PC-3 (cell line): ENCODE measurements around the gene THTPA. TPM values are rescaled to one million over a fixed set of nuclear protein-coding genes. Genes with fewer than 3 reads are reported as not detected.

Source experiments
- ATAC-seq: fragments of 200-7000 bp; cut with Tn5 transposase; 2 replicates; pipeline ENCODE4 v1.9.1; 2020; ENCODE audit warnings: mild to moderate bottlenecking, moderate library complexity
- BruUV-seq: library from RNA; stranded (reverse); fragments of 400-500 nt; replicated peaks from 2 replicates; lab custom pipeline; 2021; lab: Mats Ljungman, UMichigan
- CTCF ChIA-PET: fragments of 300-600 bp; sonication (Branson Sonifier 250); formaldehyde crosslinking; loops from one replicate; lab custom pipeline; 2022; ENCODE audit warnings: antibody characterized with exemption; lab: Charles Lee
- POLR2A ChIA-PET: fragments of 300-600 bp; sonication (Branson Sonifier 250); formaldehyde crosslinking; loops from one replicate; lab custom pipeline; 2022; ENCODE audit warnings: antibody characterized with exemption; ENCODE audit not compliant: unreplicated experiment; lab: Charles Lee
- DNase-seq: peaks from one replicate; pipeline ENCODE4 v3.0.0-alpha.2; 2015
- H2AFZ ChIP-seq: fragments of 300-600 bp; sonication (generic); 2 replicates; pipeline ENCODE4 v1.6.0; 2016; ENCODE audit warnings: antibody characterized with exemption, low read length
- H3F3A ChIP-seq: fragments of 300-600 bp; sonication (generic); one replicate; pipeline ENCODE4 v1.6.0; 2017; ENCODE audit warnings: antibody characterized with exemption, low read length, control low read depth, mild to moderate bottlenecking; ENCODE audit not compliant: unreplicated experiment
- H3K27ac ChIP-seq: fragments of 300-600 bp; sonication (generic); 2 replicates; pipeline ENCODE4 v1.5.1; 2016; ENCODE audit warnings: mild to moderate bottlenecking, low read length
- H3K27me3 ChIP-seq: fragments of 300-600 bp; sonication (generic); 2 replicates; pipeline ENCODE4 v1.6.1; 2016; ENCODE audit warnings: low read length, mixed read lengths
- H3K36me3 ChIP-seq: fragments of 300-600 bp; sonication (generic); 2 replicates; pipeline ENCODE4 v1.6.1; 2016; ENCODE audit warnings: low read depth, mixed run types, low read length, mixed read lengths
- H3K4me1 ChIP-seq: fragments of 300-600 bp; sonication (generic); 2 replicates; pipeline ENCODE4 v1.5.1; 2016; ENCODE audit warnings: low read length; ENCODE audit not compliant: insufficient read depth
- H3K4me2 ChIP-seq: fragments of 300-600 bp; sonication (generic); 2 replicates; pipeline ENCODE4 v1.6.0; 2016; ENCODE audit warnings: low read length
- H3K4me3 ChIP-seq: fragments of 300-600 bp; sonication (generic); 2 replicates; pipeline ENCODE4 v1.5.1; 2016; ENCODE audit warnings: mild to moderate bottlenecking, low read length, mixed read lengths
- H3K79me2 ChIP-seq: fragments of 300-600 bp; sonication (generic); 2 replicates; pipeline ENCODE4 v1.6.1; 2017; ENCODE audit warnings: low read length, mixed read lengths
- H3K9ac ChIP-seq: fragments of 300-600 bp; sonication (generic); 2 replicates; pipeline ENCODE4 v1.6.0; 2016; ENCODE audit warnings: mild to moderate bottlenecking, low read length
- H3K9me2 ChIP-seq: fragments of 300-600 bp; sonication (generic); replicated peaks from 2 replicates; pipeline ENCODE4 v1.6.1; 2016; ENCODE audit warnings: mixed run types, low read length, mixed read lengths
- H3K9me3 ChIP-seq: fragments of 300-600 bp; sonication (generic); 2 replicates; pipeline ENCODE4 v1.6.1; 2016; ENCODE audit warnings: low read length, mixed read lengths
- H4K20me1 ChIP-seq: fragments of 300-600 bp; sonication (generic); 2 replicates; pipeline ENCODE4 v1.6.1; 2016; ENCODE audit warnings: low read length, mixed read lengths
- EZH2 ChIP-seq: fragments of 300-600 bp; sonication (generic); IDR thresholded peaks from one replicate; pipeline ENCODE4 v1.6.1; 2017; ENCODE audit warnings: antibody characterized with exemption, mild to moderate bottlenecking, low read length; ENCODE audit not compliant: unreplicated experiment
- EZH2phosphoT487 ChIP-seq: fragments of 300-600 bp; sonication (generic); IDR thresholded peaks from 2 replicates; pipeline ENCODE4 v1.6.1; 2018; ENCODE audit warnings: mild to moderate bottlenecking, antibody characterized with exemption, low read length, borderline replicate concordance
- intact Hi-C: fragments of 100-400 bp; cut with micrococcal nuclease; formaldehyde crosslinking; loops from 2 replicates; pipeline ENCODE4 v1.9.0; 2023
- total RNA-seq: library from RNA; depleted of rRNA; stranded (reverse); fragments of >200 nt; gene quantifications from 2 replicates; pipeline ENCODE4 v1.2.3, GENCODE V29; 2014
- TF ChIP-seq, protein P1 (sequence below): fragments of 300-600 bp; sonication (generic); conservative IDR thresholded peaks from 2 replicates; pipeline ENCODE4 v1.5.1; 2017; ENCODE audit warnings: antibody characterized with exemption, low read depth, mild to moderate bottlenecking, low read length

The THTPA gene
- total RNA-seq, 1 experiment from 2014 or later, result 13.0 TPM

DNA sequence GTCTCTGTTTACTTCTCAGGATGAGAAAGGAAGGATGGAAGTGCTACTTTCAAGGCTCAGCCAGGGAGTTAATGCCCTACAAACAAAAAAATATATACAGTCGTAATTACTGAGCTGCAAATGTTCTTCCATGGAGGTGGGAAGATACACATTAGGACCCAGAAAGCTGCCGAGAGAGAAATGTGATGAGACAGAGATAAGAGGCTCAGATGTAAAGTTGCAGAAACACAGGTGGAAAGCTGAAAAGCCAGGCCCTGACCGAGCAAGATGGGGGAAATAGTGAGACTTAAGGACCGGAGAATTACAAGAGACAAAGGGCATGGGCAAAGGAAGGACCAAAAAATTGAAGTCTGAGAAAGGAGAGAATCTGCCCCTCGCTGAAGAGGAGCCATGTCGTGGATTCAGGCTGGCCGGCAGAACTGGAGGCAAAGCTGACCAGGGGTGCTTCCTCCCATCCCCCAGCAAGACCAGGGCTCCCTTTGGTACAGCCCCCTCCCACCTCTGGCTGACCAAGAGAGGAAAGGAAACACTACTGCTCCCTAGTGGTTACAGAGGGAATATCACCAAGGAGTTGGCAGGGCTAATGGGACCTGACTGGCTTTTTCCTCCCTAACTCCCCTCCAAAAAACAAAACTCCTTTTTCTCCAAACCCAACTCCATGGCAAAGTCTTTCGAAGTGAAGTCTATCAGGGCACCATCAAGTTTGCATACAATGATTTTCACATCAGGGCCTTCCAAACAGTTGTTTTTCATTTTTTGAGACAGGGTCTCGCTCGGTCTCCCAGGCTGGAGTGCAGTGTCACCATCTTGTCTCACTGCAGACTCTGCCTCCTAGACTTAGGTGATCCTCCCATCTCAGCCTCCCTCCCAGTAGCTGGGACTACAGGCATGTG is 16.6 kb upstream of the THTPA start:
- CTCF ChIA-PET, result interaction anchor here (0.5 kb wide), 1 partner anchor 568 kb away, joined by 6 read pairs; no protein-coding TSS in a partner anchor
- no peaks in the 10 kb centered on the region for H3K79me2 ChIP-seq
- H3K27ac ChIP-seq, result no peak overlapping the region
- POLR2A ChIA-PET, result no interaction called here
- BruUV-seq, result no TSS peak
- no peaks in the 10 kb centered on the region for H4K20me1 ChIP-seq
- H3K4me3 ChIP-seq, result no peak overlapping the region
- no peak overlapping the region for H2AFZ ChIP-seq
- no peak overlapping the region for H3K4me2 ChIP-seq
- DNase-seq (peak; percentile 67), ATAC-seq (peak; percentile 63; the same call in 1 of the 2 replicates)
- no peaks in the 10 kb centered on the region for H3K4me1 ChIP-seq
- no peaks in the 10 kb centered on the region for H3K9me3 ChIP-seq
- no peaks in the 10 kb centered on the region for H3K9me2 ChIP-seq
- no peaks in the 10 kb centered on the region for H3K27me3 ChIP-seq
- TF ChIP-seq EZH2phosphoT487, result no peak
- TF ChIP-seq, protein P1, sequence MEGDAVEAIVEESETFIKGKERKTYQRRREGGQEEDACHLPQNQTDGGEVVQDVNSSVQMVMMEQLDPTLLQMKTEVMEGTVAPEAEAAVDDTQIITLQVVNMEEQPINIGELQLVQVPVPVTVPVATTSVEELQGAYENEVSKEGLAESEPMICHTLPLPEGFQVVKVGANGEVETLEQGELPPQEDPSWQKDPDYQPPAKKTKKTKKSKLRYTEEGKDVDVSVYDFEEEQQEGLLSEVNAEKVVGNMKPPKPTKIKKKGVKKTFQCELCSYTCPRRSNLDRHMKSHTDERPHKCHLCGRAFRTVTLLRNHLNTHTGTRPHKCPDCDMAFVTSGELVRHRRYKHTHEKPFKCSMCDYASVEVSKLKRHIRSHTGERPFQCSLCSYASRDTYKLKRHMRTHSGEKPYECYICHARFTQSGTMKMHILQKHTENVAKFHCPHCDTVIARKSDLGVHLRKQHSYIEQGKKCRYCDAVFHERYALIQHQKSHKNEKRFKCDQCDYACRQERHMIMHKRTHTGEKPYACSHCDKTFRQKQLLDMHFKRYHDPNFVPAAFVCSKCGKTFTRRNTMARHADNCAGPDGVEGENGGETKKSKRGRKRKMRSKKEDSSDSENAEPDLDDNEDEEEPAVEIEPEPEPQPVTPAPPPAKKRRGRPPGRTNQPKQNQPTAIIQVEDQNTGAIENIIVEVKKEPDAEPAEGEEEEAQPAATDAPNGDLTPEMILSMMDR, result peak; percentile 73
- intact Hi-C loops, result no loop called here
- H3F3A ChIP-seq, result no peaks in the 10 kb centered on the region
- no peak overlapping the region for H3K9ac ChIP-seq
- H3K36me3 ChIP-seq, result no peaks in the 10 kb centered on the region; the same call in 1 of the 2 replicates

DNA sequence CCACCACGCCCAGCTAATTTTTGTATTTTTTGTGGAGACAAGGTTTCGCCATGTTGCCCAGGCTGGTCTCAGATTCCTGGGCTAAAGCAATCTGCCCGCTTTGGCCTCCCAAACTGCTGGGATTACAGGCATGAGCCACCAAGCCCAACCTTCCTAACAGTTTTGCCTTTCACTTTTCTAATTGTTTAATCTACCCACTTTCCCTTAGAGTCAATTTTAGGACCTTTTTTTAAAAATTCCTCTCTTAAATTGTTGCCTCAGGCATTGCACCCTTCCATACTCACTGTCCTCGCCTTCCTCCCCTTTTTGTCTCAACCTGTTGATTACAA is 16.0 kb upstream of the THTPA start:
- H3K79me2 ChIP-seq, result no peaks in the 10 kb centered on the region
- no peak overlapping the region for H3K4me2 ChIP-seq
- ChIA-PET POLR2A (no interaction called here), CTCF (no interaction called here)
- no TSS peak for BruUV-seq
- no peak overlapping the region for H3K27ac ChIP-seq
- no peaks in the 10 kb centered on the region for H3F3A ChIP-seq
- no peaks in the 10 kb centered on the region for H4K20me1 ChIP-seq
- TF ChIP-seq, protein P1, result no peak
- TF ChIP-seq EZH2phosphoT487, result no peak
- no peak for TF ChIP-seq EZH2
- no peaks in the 10 kb centered on the region for H3K4me1 ChIP-seq
- H3K27me3 ChIP-seq, result no peaks in the 10 kb centered on the region
- H3K9me3 ChIP-seq, result no peaks in the 10 kb centered on the region
- no peaks in the 10 kb centered on the region for H3K9me2 ChIP-seq
- no peak overlapping the region for H3K4me3 ChIP-seq
- no peak overlapping the region for H2AFZ ChIP-seq
- no peaks in the 10 kb centered on the region; the same call in 1 of the 2 replicates for H3K36me3 ChIP-seq
- ATAC-seq, result no peak
- H3K9ac ChIP-seq, result no peak overlapping the region
- no peak for DNase-seq
- intact Hi-C loops, result no loop called here

DNA sequence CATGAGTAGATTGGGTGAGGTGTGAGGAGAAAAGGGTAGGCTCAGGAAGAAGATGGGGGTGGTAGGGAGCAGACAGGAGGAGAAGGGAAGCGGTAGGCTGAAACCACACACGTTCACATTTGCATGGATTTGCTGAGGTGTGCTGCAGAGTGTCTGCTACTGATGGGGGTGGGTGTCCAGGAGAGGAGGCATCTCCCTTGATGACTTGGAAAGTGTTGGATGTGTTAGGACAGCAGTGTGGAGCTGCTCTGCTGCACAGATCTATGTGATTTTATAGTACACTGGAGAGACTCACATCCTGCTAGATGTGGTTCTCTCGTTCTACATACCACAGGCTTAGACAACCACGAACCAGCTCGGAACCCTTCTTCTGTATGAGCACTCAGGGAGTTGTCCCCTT is 13.8 kb upstream of the THTPA start:
- H3F3A ChIP-seq, result no peaks in the 10 kb centered on the region
- ChIA-PET CTCF (no interaction called here), POLR2A (interaction anchor here (0.7 kb wide), 1 partner anchor 374 kb away, joined by 4 read pairs; no protein-coding TSS in a partner anchor)
- H3K4me1 ChIP-seq, result no peaks in the 10 kb centered on the region
- H3K4me2 ChIP-seq, result no peak overlapping the region
- no TSS peak for BruUV-seq
- TF ChIP-seq EZH2phosphoT487 (no peak), EZH2 (no peak)
- TF ChIP-seq, protein P1, result no peak
- no peaks in the 10 kb centered on the region; the same call in 1 of the 2 replicates for H3K36me3 ChIP-seq
- no peaks in the 10 kb centered on the region for H3K9me2 ChIP-seq
- no peaks in the 10 kb centered on the region for H3K79me2 ChIP-seq
- H3K9me3 ChIP-seq, result no peaks in the 10 kb centered on the region
- no peak for DNase-seq
- no peaks in the 10 kb centered on the region for H4K20me1 ChIP-seq
- no peak overlapping the region for H2AFZ ChIP-seq
- ATAC-seq, result no peak
- no peak overlapping the region for H3K9ac ChIP-seq
- no peak overlapping the region for H3K4me3 ChIP-seq
- H3K27ac ChIP-seq, result no peak overlapping the region
- H3K27me3 ChIP-seq, result no peaks in the 10 kb centered on the region
- intact Hi-C loops, result no loop called here
